Measurements from ENCODE around the gene USP12. TPM values are rescaled to one million over a fixed set of nuclear protein-coding genes. Genes with fewer than 3 reads are reported as not detected.

Gene USP12
- total RNA-seq, 4 donors from 2014 or later = 25.9 to 57.2 (median 47.8) TPM

- DNase-seq = no peak
- in situ Hi-C loops (cut with MboI; ENCODE audit: low pct_ligation_motif_present in 1 of 4, low pct_unique_long_range_greater_than_20kb in 1 of 4, low sequenced_read_pairs in 3 of 4) (no loop called here), intact Hi-C loops (cut with DNase I; ENCODE audit: low total_unique reads) (no loop called here)
- TF ChIP-seq POLR2AphosphoS5 (IDR thresholded peaks at IDR 0.05) = no peak
- TF ChIP-seq, protein P1, sequence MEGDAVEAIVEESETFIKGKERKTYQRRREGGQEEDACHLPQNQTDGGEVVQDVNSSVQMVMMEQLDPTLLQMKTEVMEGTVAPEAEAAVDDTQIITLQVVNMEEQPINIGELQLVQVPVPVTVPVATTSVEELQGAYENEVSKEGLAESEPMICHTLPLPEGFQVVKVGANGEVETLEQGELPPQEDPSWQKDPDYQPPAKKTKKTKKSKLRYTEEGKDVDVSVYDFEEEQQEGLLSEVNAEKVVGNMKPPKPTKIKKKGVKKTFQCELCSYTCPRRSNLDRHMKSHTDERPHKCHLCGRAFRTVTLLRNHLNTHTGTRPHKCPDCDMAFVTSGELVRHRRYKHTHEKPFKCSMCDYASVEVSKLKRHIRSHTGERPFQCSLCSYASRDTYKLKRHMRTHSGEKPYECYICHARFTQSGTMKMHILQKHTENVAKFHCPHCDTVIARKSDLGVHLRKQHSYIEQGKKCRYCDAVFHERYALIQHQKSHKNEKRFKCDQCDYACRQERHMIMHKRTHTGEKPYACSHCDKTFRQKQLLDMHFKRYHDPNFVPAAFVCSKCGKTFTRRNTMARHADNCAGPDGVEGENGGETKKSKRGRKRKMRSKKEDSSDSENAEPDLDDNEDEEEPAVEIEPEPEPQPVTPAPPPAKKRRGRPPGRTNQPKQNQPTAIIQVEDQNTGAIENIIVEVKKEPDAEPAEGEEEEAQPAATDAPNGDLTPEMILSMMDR (IDR thresholded peaks at IDR 0.05) = no peak
- no peak for TF ChIP-seq EP300 (IDR thresholded peaks at IDR 0.05; ENCODE audit: low read depth)
- no peak for TF ChIP-seq POLR2A (IDR thresholded peaks at IDR 0.05)
- no peaks in the 10 kb centered on the region for H3K27me3 ChIP-seq
- no peak overlapping the region for H3K4me3 ChIP-seq
- no peaks in the 10 kb centered on the region for H3K36me3 ChIP-seq
- 67 to 71% methylated on average over 1 of the region's 1 CpG for WGBS, 2 donors (ENCODE audit: low coverage in 1 of 2)
- peaks cover 3 to 35% (median 12%) of the 10 kb centered on the region in 4 donors for H3K4me1 ChIP-seq
- H3K9me3 ChIP-seq = no peaks in the 10 kb centered on the region
- H3K27ac ChIP-seq = no peak overlapping the region
Measured at GRCh38 chr13:27117158-27117557, 54.5 kb downstream of the USP12 start.

DNA sequence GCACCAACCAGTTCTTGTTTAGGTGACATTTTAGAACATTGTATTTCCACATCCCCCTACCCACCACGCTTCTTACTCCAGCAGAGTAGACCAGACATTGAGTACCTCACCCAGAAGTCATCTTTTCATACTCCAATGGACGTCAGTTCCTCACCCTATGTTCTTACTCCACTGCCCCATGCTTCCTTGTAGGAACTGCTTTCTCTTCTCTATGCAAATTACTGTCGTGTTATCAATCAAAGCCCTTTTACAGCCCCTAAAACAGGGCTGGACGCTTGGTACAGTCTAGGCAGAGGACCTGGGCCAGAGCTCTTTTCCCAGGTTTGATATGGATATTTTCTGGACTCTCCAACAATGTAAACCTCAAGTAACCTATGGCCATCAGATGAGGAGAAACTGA is 58.2 kb downstream of the USP12 start:
- WGBS, 2 donors (ENCODE audit: low coverage in 1 of 2) = 58 to 68% methylated on average over 4 of the region's 4 CpGs
- Histone ChIP-seq H3K27me3 (no peaks in the 10 kb centered on the region), H3K4me1 (peaks cover 0 to 23% (median 8%) of the 10 kb centered on the region in 4 donors), H3K36me3 (no peaks in the 10 kb centered on the region), H3K27ac (no peak overlapping the region), H3K9me3 (no peaks in the 10 kb centered on the region), H3K4me3 (no peak overlapping the region)
- DNase-seq = no peak
- intact Hi-C loops (cut with DNase I; ENCODE audit: low total_unique reads) = no loop called here
- TF ChIP-seq, protein P1 (IDR thresholded peaks at IDR 0.05) = no peak
- in situ Hi-C loops (cut with MboI; ENCODE audit: low pct_ligation_motif_present in 1 of 4, low pct_unique_long_range_greater_than_20kb in 1 of 4, low sequenced_read_pairs in 3 of 4) = no loop called here

DNA sequence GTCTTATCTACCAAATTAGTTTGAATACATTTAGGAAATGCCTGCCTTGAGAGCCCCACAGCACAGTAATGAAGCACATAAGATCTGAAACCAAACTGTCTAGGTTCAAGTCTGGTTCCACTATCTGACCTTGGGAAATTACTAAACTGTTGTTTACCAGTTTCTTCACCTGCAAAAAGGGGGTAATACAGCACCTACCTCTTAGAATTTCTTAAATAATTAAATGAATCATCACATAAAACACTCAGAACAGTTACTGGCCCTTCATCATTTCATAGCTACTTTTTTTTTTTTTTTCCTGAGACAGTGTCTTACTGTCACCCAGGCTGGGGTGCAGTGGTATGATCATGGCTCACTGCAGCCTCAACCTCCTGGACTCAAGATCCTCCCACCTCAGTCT is 59.6 kb downstream of the USP12 start:
- Histone ChIP-seq H3K27me3 (no peaks in the 10 kb centered on the region), H3K27ac (no peak overlapping the region), H3K4me1 (peaks cover 0 to 14% (median 1%) of the 10 kb centered on the region in 4 donors), H3K9me3 (no peaks in the 10 kb centered on the region), H3K4me3 (no peak overlapping the region), H3K36me3 (no peaks in the 10 kb centered on the region)
- no peak for DNase-seq
- TF ChIP-seq POLR2AphosphoS5 (IDR thresholded peaks at IDR 0.05) (no peak), POLR2A (IDR thresholded peaks at IDR 0.05) (no peak), EP300 (IDR thresholded peaks at IDR 0.05; ENCODE audit: low read depth) (no peak)
- TF ChIP-seq, protein P1 (IDR thresholded peaks at IDR 0.05) = no peak
- in situ Hi-C loops (cut with MboI; ENCODE audit: low pct_ligation_motif_present in 1 of 4, low pct_unique_long_range_greater_than_20kb in 1 of 4, low sequenced_read_pairs in 3 of 4) = no loop called here
- intact Hi-C loops (cut with DNase I; ENCODE audit: low total_unique reads) = no loop called here

GRCh38 chr13:27110056-27110746 is 61.4 kb downstream of the USP12 start:
- intact Hi-C loops (cut with DNase I; ENCODE audit: low total_unique reads) = no loop called here
- H3K27me3 ChIP-seq = no peaks in the 10 kb centered on the region
- no peaks in the 10 kb centered on the region for H3K36me3 ChIP-seq
- no peak overlapping the region for H3K27ac ChIP-seq
- no peak for DNase-seq
- no peak for TF ChIP-seq EP300 (IDR thresholded peaks at IDR 0.05; ENCODE audit: low read depth)
- TF ChIP-seq, protein P1 (IDR thresholded peaks at IDR 0.05) = no peak
- no peak for TF ChIP-seq POLR2A (IDR thresholded peaks at IDR 0.05)
- H3K9me3 ChIP-seq = no peaks in the 10 kb centered on the region
- 92 to 96% methylated on average over 3 of the region's 3 CpGs for WGBS, 2 donors (ENCODE audit: low coverage in 1 of 2)
- H3K4me3 ChIP-seq = no peak overlapping the region
- H3K4me1 ChIP-seq = peaks cover 0 to 11% (median 0%) of the 10 kb centered on the region in 4 donors
- in situ Hi-C loops (cut with MboI; ENCODE audit: low pct_ligation_motif_present in 1 of 4, low pct_unique_long_range_greater_than_20kb in 1 of 4, low sequenced_read_pairs in 3 of 4) = no loop called here
